ENCODE data around the gene CCDC121. TPM values are rescaled to one million over a fixed set of nuclear protein-coding genes. Genes with fewer than 3 reads are reported as not detected.

The CCDC121 gene
- total RNA-seq, 5 donors from 2014 or later (not counting 1 experiment from before 2014, with no cell fraction given), result 0.49 to 1.4 (median 1.2) TPM

- CTCF ChIA-PET, result interaction anchor here in 1 of 2 donors (0.6 to 0.7 kb wide), 2 partner anchors 103 to 106 kb away, joined by 4 to 6 read pairs; no protein-coding TSS in a partner anchor
- ATAC-seq (replicated peaks in 1 of 4) (no peak), DNase-seq (no peak)
- no peaks in the 10 kb centered on the region for H3K27me3 Mint-ChIP-seq
- H3K9me3 ChIP-seq, result peaks cover 2% of the 10 kb centered on the region
- no peak overlapping the region for H3K27ac Mint-ChIP-seq
- H3K4me3 ChIP-seq (ENCODE audit: control insufficient read depth in 1 of 2, extremely low read depth in 1 of 2, low read length in 1 of 2), result no peak overlapping the region
- 100% methylated on average over 1 of the region's 2 CpGs for WGBS (ENCODE audit: insufficient coverage)
- no peak overlapping the region for H3K4me3 Mint-ChIP-seq
- H3K4me1 ChIP-seq (ENCODE audit: control insufficient read depth in 1 of 2, extremely low read depth in 1 of 2, insufficient read depth in 2 of 2, low read length in 2 of 2), result peaks cover 0 to 8% of the 10 kb centered on the region in 2 experiments
- peaks cover 6 to 9% of the 10 kb centered on the region in 2 donors for H3K36me3 ChIP-seq (ENCODE audit: control insufficient read depth in 2 of 2, extremely low read depth in 1 of 2, insufficient read depth in 1 of 2, low read length in 1 of 2)
- peaks cover 33 to 50% (median 36%) of the 10 kb centered on the region in 3 donors for H3K4me1 Mint-ChIP-seq
- H3K27me3 ChIP-seq (replicated peaks in 1 of 2; ENCODE audit: control insufficient read depth in 2 of 2, extremely low read depth in 1 of 2, insufficient read depth in 2 of 2, low read length in 1 of 2), result no peaks in the 10 kb centered on the region
- H3K27ac ChIP-seq (ENCODE audit: low read length), result no peak overlapping the region
- peaks cover 0 to 28% (median 20%) of the 10 kb centered on the region in 3 donors for H3K9me3 Mint-ChIP-seq
- peaks cover 55% of the 10 kb centered on the region for H3K36me3 Mint-ChIP-seq
- POLR2A ChIA-PET, result interaction anchor here (0.7 kb wide), 2 partner anchors 30 to 161 kb away, joined by 4 to 6 read pairs; no protein-coding TSS in a partner anchor
Observed at GRCh38 chr2:27593240-27593639, 35.6 kb downstream of the CCDC121 start.

GRCh38 chr2:27591745-27592144, 37.1 kb downstream of the CCDC121 start:
- Mint-ChIP-seq H3K4me1 (peaks cover 29 to 48% (median 36%) of the 10 kb centered on the region in 3 donors), H3K4me3 (no peak overlapping the region), H3K9me3 (peaks cover 0 to 28% (median 20%) of the 10 kb centered on the region in 3 donors), H3K27me3 (no peaks in the 10 kb centered on the region), H3K27ac (no peak overlapping the region), H3K36me3 (peaks cover 57% of the 10 kb centered on the region)
- Histone ChIP-seq H3K9me3 (peaks cover 5% of the 10 kb centered on the region), H3K27me3 (replicated peaks in 1 of 2; ENCODE audit: control insufficient read depth in 2 of 2, extremely low read depth in 1 of 2, insufficient read depth in 2 of 2, low read length in 1 of 2) (no peaks in the 10 kb centered on the region), H3K27ac (ENCODE audit: low read length) (no peak overlapping the region), H3K4me1 (ENCODE audit: control insufficient read depth in 1 of 2, extremely low read depth in 1 of 2, insufficient read depth in 2 of 2, low read length in 2 of 2) (peaks cover 0 to 8% of the 10 kb centered on the region in 2 experiments), H3K36me3 (ENCODE audit: control insufficient read depth in 2 of 2, extremely low read depth in 1 of 2, insufficient read depth in 1 of 2, low read length in 1 of 2) (peaks cover 5 to 6% of the 10 kb centered on the region in 2 donors), H3K4me3 (ENCODE audit: control insufficient read depth in 1 of 2, extremely low read depth in 1 of 2, low read length in 1 of 2) (no peak overlapping the region)
- no CpG with 5 or more reads among the region's 3 CpGs for WGBS (ENCODE audit: insufficient coverage)
- POLR2A ChIA-PET, result interaction anchor here in 1 of 2 donors (0.6 kb wide), 1 partner anchor 1538 kb away, joined by 3 read pairs; no protein-coding TSS in a partner anchor
- CTCF ChIA-PET, result interaction anchor here in 1 of 2 donors (0.7 kb wide), 1 partner anchor 27 kb away, joined by 5 read pairs; no protein-coding TSS in a partner anchor
- ATAC-seq (replicated peaks in 1 of 4) (no peak), DNase-seq (no peak)

- Mint-ChIP-seq H3K4me3 (peak overlapping the region in 1 of 3 donors; percentile 27), H3K27ac (no peak overlapping the region), H3K4me1 (peaks cover 52 to 63% (median 57%) of the 10 kb centered on the region in 3 donors), H3K36me3 (peaks cover 43% of the 10 kb centered on the region), H3K27me3 (no peaks in the 10 kb centered on the region), H3K9me3 (peaks cover 0 to 17% (median 14%) of the 10 kb centered on the region in 3 donors)
- peaks cover 0 to 2% of the 10 kb centered on the region in 2 donors for H3K36me3 ChIP-seq (ENCODE audit: control insufficient read depth in 2 of 2, extremely low read depth in 1 of 2, insufficient read depth in 1 of 2, low read length in 1 of 2)
- no CpG with 5 or more reads among the region's 2 CpGs for WGBS (ENCODE audit: insufficient coverage)
- peaks cover 5% of the 10 kb centered on the region for H3K9me3 ChIP-seq
- H3K27ac ChIP-seq (ENCODE audit: low read length), result no peak overlapping the region
- no peak overlapping the region for H3K4me3 ChIP-seq (ENCODE audit: control insufficient read depth in 1 of 2, extremely low read depth in 1 of 2, low read length in 1 of 2)
- DNase-seq (no peak), ATAC-seq (replicated peaks in 1 of 4) (no peak)
- ChIA-PET POLR2A (no interaction called here), CTCF (no interaction called here)
- peaks cover 21 to 25% of the 10 kb centered on the region in 2 experiments for H3K4me1 ChIP-seq (ENCODE audit: control insufficient read depth in 1 of 2, extremely low read depth in 1 of 2, insufficient read depth in 2 of 2, low read length in 2 of 2)
- no peaks in the 10 kb centered on the region for H3K27me3 ChIP-seq (replicated peaks in 1 of 2; ENCODE audit: control insufficient read depth in 2 of 2, extremely low read depth in 1 of 2, insufficient read depth in 2 of 2, low read length in 1 of 2)
Observed at GRCh38 chr2:27588308-27588707, 40.5 kb downstream of the CCDC121 start.

- H3K4me1 Mint-ChIP-seq, result peaks cover 57 to 70% (median 67%) of the 10 kb centered on the region in 3 donors
- no peaks in the 10 kb centered on the region for H3K36me3 ChIP-seq (ENCODE audit: control insufficient read depth in 2 of 2, extremely low read depth in 1 of 2, insufficient read depth in 1 of 2, low read length in 1 of 2)
- peaks cover 0 to 17% (median 14%) of the 10 kb centered on the region in 3 donors for H3K9me3 Mint-ChIP-seq
- no peak overlapping the region for H3K4me3 ChIP-seq (ENCODE audit: control insufficient read depth in 1 of 2, extremely low read depth in 1 of 2, low read length in 1 of 2)
- H3K9me3 ChIP-seq, result peaks cover 5% of the 10 kb centered on the region
- no peak for DNase-seq
- POLR2A ChIA-PET, result interaction anchor here in 1 of 2 donors (0.7 kb wide), 1 partner anchor 95 kb away, joined by 7 read pairs; no protein-coding TSS in a partner anchor
- H3K27me3 ChIP-seq (replicated peaks in 1 of 2; ENCODE audit: control insufficient read depth in 2 of 2, extremely low read depth in 1 of 2, insufficient read depth in 2 of 2, low read length in 1 of 2), result no peaks in the 10 kb centered on the region
- H3K27me3 Mint-ChIP-seq, result no peaks in the 10 kb centered on the region
- CTCF ChIA-PET, result interaction anchor here in 1 of 2 donors (0.6 to 0.7 kb wide), 2 partner anchors 82 to 1256 kb away, joined by 3 to 4 read pairs; no protein-coding TSS in a partner anchor
- H3K27ac Mint-ChIP-seq, result no peak overlapping the region
- ATAC-seq (replicated peaks in 1 of 4), result no peak
- H3K4me3 Mint-ChIP-seq, result peak overlapping the region in 2 of 3 donors; percentile 26 to 89
- H3K27ac ChIP-seq (ENCODE audit: low read length), result no peak overlapping the region
- WGBS (ENCODE audit: insufficient coverage), result no CpG with 5 or more reads among the region's 2 CpGs
- H3K4me1 ChIP-seq (ENCODE audit: control insufficient read depth in 1 of 2, extremely low read depth in 1 of 2, insufficient read depth in 2 of 2, low read length in 2 of 2), result peaks cover 21 to 31% of the 10 kb centered on the region in 2 experiments
- peaks cover 39% of the 10 kb centered on the region for H3K36me3 Mint-ChIP-seq
Observed at GRCh38 chr2:27587025-27587424, 41.8 kb downstream of the CCDC121 start.

GRCh38 chr2:27584597-27584996, 44.2 kb downstream of the CCDC121 start:
- ATAC-seq (replicated peaks in 1 of 4), result no peak
- no peaks in the 10 kb centered on the region for H3K27me3 Mint-ChIP-seq
- POLR2A ChIA-PET, result no interaction called here

GRCh38 chr2:27583390-27583915, 45.4 kb downstream of the CCDC121 start:
- Histone ChIP-seq H3K9me3 (peaks cover 3% of the 10 kb centered on the region), H3K4me1 (ENCODE audit: control insufficient read depth in 1 of 2, extremely low read depth in 1 of 2, insufficient read depth in 2 of 2, low read length in 2 of 2) (peaks cover 21 to 27% of the 10 kb centered on the region in 2 experiments), H3K27me3 (replicated peaks in 1 of 2; ENCODE audit: control insufficient read depth in 2 of 2, extremely low read depth in 1 of 2, insufficient read depth in 2 of 2, low read length in 1 of 2) (no peaks in the 10 kb centered on the region), H3K27ac (ENCODE audit: low read length) (peak overlapping the region; percentile 70), H3K4me3 (ENCODE audit: control insufficient read depth in 1 of 2, extremely low read depth in 1 of 2, low read length in 1 of 2) (peak overlapping the region; percentile 62 to 92), H3K36me3 (ENCODE audit: control insufficient read depth in 2 of 2, extremely low read depth in 1 of 2, insufficient read depth in 1 of 2, low read length in 1 of 2) (no peaks in the 10 kb centered on the region)
- peak overlapping the region; percentile 89 to 94 (median 91) for H3K4me3 Mint-ChIP-seq
- H3K36me3 Mint-ChIP-seq, result peaks cover 22% of the 10 kb centered on the region
- H3K27ac Mint-ChIP-seq, result peak overlapping the region; percentile 89 to 92
- CTCF ChIA-PET, result no interaction called here
- DNase-seq (no peak), ATAC-seq (replicated peaks in 1 of 4) (peak; percentile 7 to 30 (median 28))
- H3K27me3 Mint-ChIP-seq, result no peaks in the 10 kb centered on the region
- POLR2A ChIA-PET, result interaction anchor here in 1 of 2 donors (0.6 kb wide), 1 partner anchor 187 kb away, joined by 11 read pairs; no protein-coding TSS in a partner anchor
- WGBS (ENCODE audit: insufficient coverage), result 8% methylated on average over 11 of the region's 12 CpGs
- peaks cover 53 to 57% (median 57%) of the 10 kb centered on the region in 3 donors for H3K4me1 Mint-ChIP-seq
- H3K9me3 Mint-ChIP-seq, result peaks cover 3 to 18% (median 3%) of the 10 kb centered on the region in 3 donors

More at GRCh38 chr2:27584597-27584996, 44.2 kb downstream of the CCDC121 start:
- Mint-ChIP-seq H3K9me3 (peaks cover 3 to 11% (median 5%) of the 10 kb centered on the region in 3 donors), H3K36me3 (peaks cover 26% of the 10 kb centered on the region), H3K4me3 (peak overlapping the region; percentile 89 to 94 (median 91)), H3K27ac (peak overlapping the region; percentile 6 to 53), H3K4me1 (peaks cover 56 to 62% (median 61%) of the 10 kb centered on the region in 3 donors)
- no peak for DNase-seq
- CTCF ChIA-PET, result no interaction called here
- no peaks in the 10 kb centered on the region for H3K36me3 ChIP-seq (ENCODE audit: control insufficient read depth in 2 of 2, extremely low read depth in 1 of 2, insufficient read depth in 1 of 2, low read length in 1 of 2)
- H3K27me3 ChIP-seq (replicated peaks in 1 of 2; ENCODE audit: control insufficient read depth in 2 of 2, extremely low read depth in 1 of 2, insufficient read depth in 2 of 2, low read length in 1 of 2), result no peaks in the 10 kb centered on the region
- H3K9me3 ChIP-seq, result peaks cover 3% of the 10 kb centered on the region
- H3K27ac ChIP-seq (ENCODE audit: low read length), result no peak overlapping the region
- H3K4me1 ChIP-seq (ENCODE audit: control insufficient read depth in 1 of 2, extremely low read depth in 1 of 2, insufficient read depth in 2 of 2, low read length in 2 of 2), result peaks cover 21 to 27% of the 10 kb centered on the region in 2 experiments
- WGBS (ENCODE audit: insufficient coverage), result 94% methylated on average over 3 of the region's 3 CpGs
- peak overlapping the region in 1 of 2 donors; percentile 18 for H3K4me3 ChIP-seq (ENCODE audit: control insufficient read depth in 1 of 2, extremely low read depth in 1 of 2, low read length in 1 of 2)

Data from T-cell (primary cell).